C1 segment of cervical spinal cord (tissue), 14 donors: ENCODE data around the gene LRRTM4.

Experiments
- DNase-seq, 14 donors: peaks; one replicate each; lab custom pipeline; 2025; lab: John Stamatoyannopoulos, UW

LRRTM4 gene

DNA sequence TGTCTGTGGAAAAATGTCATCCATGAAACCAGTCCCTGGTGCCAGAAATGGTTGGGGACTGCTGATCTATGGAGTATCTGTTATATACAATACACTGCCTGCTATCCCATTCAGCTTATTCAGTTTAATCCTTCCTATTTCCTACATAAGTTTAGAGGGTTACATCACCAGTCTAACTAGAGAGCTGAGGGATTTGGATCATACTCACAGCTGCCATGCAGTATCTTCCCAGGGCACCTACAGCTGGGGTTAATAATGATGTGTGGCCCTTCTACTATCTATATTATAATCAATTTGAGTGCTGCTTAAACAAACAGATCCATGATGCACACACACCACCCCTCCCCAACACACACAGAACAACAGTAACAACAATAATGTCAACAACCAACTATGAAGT lies 524.0 kb downstream of the LRRTM4 start:
- DNase-seq, result no peak

DNA sequence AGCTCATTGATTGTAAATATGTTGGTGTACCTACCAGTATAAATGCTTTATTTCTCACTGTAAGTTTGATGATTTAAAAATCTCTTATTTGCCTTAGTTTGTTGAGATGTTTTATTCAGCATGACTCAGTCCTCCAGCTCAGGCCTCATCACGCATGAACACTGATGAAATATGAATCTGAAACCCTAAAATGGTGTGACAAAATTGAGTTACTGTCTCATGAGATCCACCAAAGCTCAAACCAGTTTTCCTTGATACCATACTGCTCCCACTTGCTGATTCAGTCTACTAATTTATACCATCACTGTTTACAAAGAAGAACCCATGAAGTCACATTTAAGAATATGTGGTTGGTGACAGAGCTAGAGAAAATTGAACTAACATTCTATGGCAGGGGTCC lies 524.9 kb downstream of the LRRTM4 start:
- no peak for DNase-seq

DNA sequence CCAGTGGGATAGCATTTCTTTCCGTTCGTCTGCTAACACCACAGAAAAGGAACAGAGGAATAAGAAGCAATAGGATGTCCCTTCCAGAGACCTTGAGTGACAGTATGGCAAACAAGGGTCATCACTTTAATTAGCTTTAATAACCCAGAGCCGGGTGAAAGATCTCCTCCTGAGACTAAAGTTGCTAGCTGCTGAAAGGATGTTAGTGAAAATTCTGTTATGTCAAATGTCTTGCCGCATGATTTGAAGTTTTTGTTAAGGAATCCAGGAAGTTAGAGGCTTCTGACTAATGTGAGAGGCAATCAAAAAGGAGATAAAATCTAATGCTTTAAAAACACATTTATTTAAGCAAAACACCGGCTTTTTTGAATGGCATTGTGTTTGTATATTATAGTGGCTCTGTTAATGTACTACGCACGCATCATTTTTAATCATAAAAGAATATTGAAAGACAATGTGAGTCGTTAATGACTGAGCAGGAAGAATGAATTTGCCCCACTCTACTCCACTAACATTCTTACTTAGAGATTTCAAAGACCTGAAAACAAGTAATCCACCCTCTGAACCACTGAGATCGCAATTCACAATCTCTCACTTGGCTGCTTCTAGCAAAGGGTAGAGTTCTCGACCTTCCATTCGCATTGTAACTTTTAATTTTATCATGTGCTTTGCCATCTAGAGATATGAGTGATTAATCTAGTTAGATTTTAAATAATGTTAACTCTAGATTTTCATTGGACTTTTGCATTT lies 536.6 kb downstream of the LRRTM4 start:
- DNase-seq, result no peak

DNA sequence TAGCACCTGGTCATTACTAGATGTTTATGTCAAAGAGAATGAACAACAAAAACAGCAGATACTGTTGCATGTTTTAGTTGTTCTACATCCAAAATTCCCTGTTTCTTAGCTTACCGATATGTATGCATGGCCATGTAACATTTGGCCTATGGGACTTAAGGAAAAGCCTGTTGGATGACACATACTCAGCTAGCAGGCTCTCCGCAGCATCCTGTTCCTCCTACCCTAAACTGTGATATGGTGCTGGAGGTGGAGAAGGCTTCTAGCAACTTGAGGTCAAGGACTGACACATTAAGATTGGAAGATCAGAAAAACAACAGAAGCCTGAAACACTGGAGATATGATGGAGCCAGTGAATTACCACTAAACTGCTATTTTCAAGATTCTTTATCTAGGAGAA lies 537.8 kb downstream of the LRRTM4 start:
- DNase-seq, result no peak

DNA sequence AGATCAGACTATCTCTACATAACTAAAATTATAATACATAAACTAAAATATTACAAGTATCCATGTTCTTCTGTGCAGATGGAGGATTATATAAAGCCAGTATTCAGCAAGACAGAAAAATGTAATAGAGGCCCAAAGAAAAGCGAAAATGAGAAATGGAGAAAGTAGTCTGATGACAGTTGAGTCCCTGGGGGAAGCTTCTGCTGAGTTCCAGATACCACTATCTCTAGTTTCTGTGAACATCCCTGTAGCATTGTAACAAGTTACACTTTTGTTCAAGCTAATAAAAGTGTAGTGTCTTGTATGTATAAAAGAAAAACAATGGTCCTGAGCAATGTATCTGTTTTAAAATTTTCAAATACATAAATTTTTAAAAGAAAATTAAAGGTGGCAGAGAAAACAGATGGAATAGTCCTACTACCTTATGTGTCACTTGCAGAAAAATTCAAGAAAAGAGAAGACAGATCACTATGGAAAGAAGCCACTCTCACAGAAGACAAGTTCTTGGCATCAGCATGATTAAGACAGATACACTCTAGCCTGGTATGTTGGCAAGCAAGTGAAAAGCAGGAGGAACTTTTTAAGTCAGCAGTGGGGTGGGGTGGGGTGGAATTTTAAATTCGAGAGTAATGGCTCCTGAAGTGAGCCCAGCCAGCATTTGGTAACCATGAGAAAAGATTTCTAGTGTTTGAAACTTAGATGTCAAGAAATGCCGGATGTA lies 541.9 kb downstream of the LRRTM4 start:
- no peak for DNase-seq

DNA sequence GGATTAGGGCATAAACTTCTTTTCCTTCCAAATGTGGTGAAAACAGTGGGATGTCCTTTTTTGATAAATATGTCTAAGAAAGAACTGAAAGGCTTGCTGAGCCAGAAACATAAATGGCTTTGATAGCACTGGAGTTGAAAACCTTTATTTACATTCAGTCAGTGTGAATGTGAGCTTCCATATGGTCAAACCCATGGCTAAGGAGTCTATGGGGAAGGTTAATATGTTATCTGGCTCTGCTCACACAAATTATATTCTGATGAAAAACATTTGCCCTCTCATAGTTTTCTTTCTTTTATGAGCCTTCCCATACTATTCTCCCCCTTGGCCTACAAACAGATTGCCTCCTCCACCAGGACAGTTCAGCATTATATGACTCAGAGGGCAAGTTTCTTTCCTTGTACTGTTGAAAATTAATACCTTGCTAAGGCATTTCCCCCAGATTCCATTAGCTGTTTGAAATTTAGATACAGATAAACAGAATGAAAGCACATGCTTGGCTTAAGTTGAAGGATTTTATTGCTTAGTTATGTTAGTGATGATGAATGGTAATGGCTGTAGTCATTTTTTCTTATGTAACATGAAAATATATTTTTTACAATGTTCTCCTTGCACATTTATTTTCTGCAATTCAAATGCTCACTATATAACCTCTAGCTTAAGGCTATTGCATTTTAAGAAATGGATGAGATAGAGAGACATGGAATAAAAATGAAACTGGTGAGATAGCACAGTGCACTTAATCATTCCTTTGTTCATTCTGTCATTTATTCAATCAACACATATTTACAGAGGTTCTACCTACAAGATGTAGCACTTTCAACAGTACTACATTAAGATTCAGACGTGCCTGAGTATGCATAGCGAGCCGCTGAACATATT lies 544.1 kb downstream of the LRRTM4 start:
- DNase-seq, result no peak

DNA sequence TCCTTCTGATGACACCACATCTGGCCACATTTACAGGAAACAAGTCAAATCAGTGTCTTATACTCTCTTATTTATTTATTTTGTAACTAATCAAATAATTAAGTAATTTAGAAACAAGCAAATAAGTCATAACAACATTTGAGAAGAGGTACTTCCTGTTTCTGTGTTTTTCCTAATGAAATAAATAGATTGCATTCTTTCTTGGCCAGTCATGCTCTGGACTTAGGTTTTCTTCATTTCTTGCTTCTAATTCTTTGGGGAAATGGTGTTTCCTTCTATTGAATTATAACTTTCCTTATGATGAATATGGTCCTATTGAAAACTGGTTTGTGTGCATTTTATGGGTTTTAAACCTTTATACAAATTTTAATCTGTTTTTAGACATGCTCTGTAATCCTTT lies 546.4 kb downstream of the LRRTM4 start:
- no peak for DNase-seq

DNA sequence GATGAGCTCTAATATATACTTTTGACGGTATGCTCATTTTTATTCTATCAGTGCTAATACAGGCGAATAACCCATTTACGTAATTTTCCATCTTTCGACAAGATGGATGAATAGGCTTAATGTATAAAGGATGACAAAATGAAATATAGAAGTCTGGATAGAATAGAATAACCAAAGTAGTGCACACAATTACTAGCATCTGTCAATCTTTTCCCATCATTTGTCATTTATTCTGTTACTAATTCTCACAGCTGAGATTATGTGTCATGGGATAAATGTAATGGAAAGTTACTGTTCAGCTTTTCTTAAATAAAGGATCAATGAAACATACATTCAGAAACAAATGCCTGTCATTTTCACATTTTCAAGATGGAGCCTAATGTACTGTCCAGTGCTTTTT lies 548.6 kb downstream of the LRRTM4 start:
- DNase-seq, result no peak

DNA sequence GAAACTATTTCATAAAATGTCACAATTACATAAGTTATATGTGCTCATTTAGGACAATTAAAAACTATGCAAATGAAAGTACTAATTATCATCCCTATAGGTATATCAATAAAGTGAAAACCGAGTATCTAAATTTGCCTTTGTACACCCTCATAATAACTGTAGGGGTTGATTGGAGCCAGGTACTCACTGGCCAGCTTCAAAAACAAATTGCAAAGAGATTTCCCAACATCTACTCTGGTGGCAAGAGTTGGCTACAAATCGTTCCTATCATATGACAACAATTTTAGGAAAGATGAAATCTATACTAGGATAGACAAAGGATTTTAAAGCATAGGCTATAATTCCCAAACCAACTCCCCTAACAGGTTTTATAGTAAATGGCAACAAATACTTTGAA lies 556.4 kb downstream of the LRRTM4 start:
- no peak for DNase-seq

DNA sequence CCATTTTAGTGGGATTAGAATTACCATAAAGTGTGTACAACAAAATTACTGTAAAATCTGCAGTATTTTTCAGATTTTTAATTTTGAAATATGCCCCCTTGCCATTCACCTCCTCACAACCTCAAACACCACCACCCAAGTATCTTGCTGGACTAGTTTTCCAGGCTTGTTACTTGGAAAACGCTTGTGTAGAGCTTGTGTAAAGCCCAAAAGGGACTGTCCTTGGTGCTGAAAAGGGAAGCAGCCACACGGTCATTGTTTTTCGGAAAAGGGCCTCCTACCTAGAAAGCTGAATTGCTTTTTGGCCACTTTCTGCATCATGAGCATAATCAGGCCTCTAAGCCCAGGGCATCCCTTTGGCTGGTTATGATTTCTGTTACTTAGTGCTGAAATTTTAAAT lies 563.4 kb downstream of the LRRTM4 start:
- no peak for DNase-seq

DNA sequence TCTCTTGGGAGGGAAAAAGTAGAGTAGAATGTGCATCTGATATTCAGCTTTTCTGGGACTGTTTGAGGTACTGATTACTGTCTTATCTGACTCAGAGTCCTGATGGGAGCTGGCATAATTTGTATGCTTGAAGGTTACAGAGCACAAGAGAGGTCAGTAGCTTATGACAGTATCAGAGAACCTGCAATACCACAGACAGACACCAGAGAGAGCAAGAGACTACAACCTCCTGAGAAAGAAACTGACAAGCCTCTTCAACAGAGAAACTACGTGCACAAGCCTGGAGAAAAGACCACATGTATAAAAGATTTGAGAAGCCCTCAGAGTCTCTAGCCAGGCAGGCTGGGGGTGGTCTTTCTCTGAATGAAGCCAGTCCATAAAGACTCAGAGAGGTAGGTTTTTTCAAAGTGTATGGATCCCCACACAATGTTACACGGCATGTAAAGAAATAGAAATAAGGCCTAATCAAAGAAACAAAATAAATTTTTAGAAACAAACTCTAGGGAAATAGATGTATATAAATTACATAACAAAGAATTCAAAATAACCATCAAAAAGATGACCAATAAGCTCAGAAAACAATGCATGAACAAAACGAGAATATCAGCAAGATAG lies 568.3 kb downstream of the LRRTM4 start:
- DNase-seq, result peak in 4 of 14 donors; percentile 12 to 25 (median 18)

DNA sequence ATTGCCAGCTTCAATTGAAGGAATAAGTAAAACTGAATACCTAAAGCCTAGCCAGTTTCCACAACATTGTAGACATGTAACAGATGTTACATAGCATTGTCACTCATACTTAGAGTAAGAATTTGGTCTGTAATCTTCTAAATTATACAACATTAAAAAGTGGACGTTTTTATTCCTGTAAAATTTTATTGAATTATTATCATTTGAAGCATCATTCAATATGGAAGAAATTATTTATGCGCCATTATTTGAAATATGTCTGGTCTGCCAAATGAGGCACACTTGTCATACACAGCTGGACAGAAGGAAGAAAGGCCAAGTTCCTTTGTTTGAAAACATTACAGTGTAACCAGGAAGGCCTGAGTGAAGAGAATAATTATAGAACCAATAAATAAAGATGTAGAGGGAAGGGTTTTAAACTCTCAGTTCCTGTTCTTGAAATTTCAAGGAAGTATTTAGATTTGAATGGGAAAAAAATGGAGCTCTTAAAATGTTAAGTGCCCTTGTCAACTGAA lies 575.5 kb downstream of the LRRTM4 start:
- no peak for DNase-seq

DNA sequence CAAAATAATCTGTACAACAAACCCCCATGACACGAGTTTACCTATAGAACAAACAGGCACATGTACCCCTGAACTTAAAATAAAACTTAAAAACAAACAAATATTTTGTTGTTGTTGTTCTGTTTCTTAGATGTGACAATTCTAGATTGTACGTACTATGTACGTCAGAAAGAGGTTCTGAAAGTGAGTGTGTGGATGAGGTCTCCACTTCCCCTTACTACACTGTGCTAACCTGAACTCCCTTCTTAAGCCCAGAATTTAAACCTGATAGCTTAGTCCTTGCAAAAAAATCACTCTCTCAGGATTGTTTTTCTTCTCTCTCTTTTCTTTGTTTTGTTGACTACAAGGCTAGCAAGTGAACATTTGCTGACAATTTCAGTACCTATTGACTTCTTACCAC lies 581.6 kb downstream of the LRRTM4 start:
- no peak for DNase-seq

DNA sequence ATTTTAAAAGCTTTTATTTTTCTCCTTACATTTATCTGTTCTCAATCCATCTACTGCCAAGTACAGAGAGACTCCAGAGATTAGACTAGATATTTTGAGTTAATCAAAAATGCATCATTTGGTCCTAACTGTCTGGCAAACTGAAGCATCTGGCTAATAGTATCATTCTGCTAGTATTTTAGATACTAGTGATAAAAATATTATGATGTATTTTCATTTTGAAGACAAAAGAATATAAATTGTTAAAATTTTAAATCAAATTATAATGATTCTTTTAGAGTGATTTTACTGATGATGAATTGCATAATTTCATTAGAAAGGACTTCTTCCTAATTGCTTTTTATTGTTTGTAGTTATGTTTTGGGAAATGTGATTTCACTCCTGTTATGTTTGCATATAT lies 584.0 kb downstream of the LRRTM4 start:
- DNase-seq, result no peak

DNA sequence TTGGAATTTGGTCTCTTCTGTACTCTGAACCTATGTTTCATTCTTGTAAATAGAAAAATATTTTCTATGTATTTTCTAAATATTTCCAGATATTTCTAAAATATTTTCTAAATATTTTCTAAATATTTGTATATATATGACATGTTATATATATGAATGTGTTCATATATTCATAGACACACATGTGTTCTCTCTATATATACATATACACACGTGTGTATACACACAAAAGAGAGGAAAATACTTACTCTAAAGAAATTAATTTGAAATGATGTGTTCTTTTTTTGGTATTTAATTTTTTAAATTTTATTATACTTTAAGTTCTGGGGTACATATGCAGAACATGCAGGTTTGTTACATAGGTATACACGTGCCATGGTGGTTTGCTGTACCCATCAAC lies 589.6 kb downstream of the LRRTM4 start:
- DNase-seq, result no peak

DNA sequence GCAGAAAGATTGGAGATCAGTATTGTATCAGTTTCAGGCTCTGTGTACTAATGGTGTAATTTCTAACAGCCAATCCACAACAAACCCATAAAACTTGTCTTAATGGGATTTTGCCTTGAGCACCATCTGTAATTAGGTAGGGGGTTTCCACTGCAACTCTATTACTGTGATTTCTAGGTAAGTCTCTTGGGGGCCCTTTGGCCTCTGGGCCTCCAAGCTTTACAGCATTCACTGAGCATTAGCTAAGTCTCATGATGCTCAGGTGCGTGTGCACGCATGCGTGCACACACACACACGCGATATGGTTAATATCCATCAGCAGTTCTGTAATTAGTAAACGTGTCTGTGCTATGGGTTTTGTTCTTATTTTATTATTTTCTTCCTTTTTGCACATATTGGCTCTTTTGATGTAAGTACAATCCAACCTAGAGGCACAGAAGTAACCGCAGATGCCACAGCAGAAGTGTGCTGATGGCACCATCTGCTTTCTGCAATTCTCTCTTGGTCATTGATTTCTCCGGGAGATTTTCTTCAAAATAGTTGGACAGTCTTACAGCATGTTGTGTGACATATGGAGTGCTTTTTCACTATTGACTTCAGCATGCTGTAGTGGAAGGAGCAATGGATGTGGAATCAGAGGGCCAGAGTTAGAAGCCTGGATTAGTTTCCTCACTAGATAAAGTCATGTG lies 592.0 kb downstream of the LRRTM4 start:
- peak in 1 of 14 donors; percentile 1 for DNase-seq

DNA sequence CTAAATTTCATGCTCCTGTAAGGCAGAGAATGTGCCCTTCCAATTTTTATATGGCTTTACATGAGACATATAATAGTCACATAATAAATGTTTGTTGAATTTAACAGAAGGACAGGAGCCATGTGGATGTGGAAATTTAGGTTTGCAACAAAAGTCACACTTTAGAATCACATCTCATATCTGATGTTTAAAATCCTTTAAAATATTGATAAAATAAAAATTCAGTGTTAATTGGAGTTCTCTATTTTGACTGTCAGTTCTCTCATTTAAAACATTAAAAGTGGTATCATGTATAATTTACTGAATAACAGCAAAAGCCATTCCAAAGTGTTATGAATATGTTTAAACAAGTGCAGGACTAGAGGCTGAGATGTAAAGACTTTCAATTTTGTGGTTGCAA lies 594.1 kb downstream of the LRRTM4 start:
- no peak for DNase-seq

DNA sequence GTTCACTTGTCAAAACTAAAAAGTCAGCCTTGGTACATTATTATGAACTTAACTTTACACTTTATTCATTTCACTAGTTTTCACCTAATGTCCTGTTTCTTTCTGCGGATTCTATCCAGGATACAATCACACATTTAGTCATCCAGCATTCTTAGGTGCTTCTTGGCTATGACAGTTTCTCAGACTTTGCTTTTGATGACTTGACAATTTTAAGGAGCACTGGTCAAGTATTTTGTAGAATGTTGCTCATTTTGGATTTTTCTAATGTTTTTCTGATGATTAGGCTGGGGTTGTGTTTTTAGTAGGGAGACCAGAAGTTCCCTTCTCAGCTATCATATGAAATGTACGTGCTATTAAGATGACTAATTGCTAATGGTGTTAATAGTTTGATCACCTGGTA lies 601.2 kb downstream of the LRRTM4 start:
- no peak for DNase-seq

DNA sequence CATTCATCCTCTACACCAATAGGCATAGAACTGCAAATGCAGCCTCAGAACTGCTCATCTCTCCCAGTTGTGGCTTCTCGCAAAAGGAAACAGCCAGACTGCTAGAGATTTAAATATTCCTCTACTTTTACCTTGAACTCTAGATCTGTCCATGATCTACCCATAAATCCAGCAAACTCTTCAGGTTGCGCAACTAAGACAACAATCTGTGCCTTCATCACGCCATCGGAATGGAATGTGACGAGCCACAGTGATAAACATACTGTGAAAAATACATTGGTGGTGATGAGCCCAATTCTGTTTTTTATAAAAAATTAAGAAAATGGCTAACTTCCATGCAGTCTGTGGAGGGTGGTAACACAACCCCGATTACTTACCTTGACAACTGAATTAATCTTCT lies 626.7 kb downstream of the LRRTM4 start:
- no peak for DNase-seq

DNA sequence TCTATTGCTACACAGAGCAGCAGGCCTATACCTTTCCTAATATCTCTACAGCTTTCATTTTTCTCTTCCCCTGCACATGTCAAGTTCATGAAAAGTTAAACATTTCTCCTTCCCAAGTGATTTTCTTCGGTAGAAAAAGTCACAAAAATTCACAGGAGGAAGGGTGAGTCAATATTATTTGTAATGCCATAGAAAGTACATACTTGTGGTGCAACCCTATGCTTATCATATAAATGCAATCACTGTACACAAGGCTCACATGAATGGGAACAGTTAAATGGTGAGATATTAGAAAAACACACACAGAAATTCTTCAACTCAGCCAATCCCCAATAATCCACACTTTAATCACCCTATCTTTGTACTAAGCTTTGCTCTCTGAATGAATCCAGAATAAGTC lies 651.6 kb downstream of the LRRTM4 start:
- no peak for DNase-seq

DNA sequence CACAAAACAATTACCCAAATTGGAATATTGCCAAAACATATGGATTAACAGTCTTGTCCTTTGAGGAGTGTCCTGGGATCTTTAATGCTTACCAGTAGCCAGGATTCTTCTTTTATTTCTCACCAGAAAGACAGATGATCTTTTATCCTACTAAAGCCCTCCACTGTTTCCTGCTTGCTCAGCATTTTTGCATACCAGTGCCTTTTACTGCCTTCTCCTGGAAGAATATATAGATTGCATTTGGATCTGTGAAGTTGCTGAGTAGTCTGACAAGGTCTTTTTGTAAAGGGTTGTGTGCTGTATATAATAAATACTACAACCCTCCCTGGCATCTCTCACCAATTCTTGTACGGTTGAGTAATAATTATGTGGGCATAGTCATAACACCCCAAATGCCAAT lies 652.2 kb downstream of the LRRTM4 start:
- DNase-seq, result no peak
